Measurements from ENCODE around the gene CBY3.
A peak's percentile ranks its signal among the peaks of the same experiment; 100 is the strongest.

- TF ChIP-seq, protein P1, sequence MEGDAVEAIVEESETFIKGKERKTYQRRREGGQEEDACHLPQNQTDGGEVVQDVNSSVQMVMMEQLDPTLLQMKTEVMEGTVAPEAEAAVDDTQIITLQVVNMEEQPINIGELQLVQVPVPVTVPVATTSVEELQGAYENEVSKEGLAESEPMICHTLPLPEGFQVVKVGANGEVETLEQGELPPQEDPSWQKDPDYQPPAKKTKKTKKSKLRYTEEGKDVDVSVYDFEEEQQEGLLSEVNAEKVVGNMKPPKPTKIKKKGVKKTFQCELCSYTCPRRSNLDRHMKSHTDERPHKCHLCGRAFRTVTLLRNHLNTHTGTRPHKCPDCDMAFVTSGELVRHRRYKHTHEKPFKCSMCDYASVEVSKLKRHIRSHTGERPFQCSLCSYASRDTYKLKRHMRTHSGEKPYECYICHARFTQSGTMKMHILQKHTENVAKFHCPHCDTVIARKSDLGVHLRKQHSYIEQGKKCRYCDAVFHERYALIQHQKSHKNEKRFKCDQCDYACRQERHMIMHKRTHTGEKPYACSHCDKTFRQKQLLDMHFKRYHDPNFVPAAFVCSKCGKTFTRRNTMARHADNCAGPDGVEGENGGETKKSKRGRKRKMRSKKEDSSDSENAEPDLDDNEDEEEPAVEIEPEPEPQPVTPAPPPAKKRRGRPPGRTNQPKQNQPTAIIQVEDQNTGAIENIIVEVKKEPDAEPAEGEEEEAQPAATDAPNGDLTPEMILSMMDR (IDR thresholded peaks at IDR 0.05 in 4 of 5, conservative IDR thresholded peaks at IDR 0.05 in 1 of 5) = no peak
- TF ChIP-seq POLR2A (IDR thresholded peaks at IDR 0.05) = peak; percentile 90 to 91
These were observed 17.4 kb upstream of the CBY3 start for GRCh38 chr5:179697993-179698934.
